Astrocyte (in vitro differentiated cells and primary cell): Measurements from ENCODE around the gene DYNLL1. TPM values are rescaled to one million over a fixed set of nuclear protein-coding genes. Genes with fewer than 3 reads are reported as not detected.
A peak's percentile ranks its signal among the peaks of the same experiment; 100 is the strongest.

Source experiments
- DNase-seq: peaks from one replicate; pipeline ENCODE4 v3.0.0-alpha.2; 2010; ENCODE audit warnings: low read depth
- FAIRE-seq: peaks from 2 replicates; lab custom pipeline; 2011; peaks lifted over from hg19 to GRCh38; lab: Jason Lieb, UNC
- H2AFZ ChIP-seq: 2 replicates; pipeline ENCODE4 v1.6.0; 2012; ENCODE audit warnings: low read depth, low read length, inconsistent platforms
- H3K27ac ChIP-seq: 2 replicates; pipeline ENCODE4 v1.5.1; 2011; ENCODE audit warnings: low read depth, low read length, inconsistent platforms
- H3K27me3 ChIP-seq: 2 replicates; pipeline ENCODE4 v1.6.0; 2011; ENCODE audit warnings: low read length, inconsistent platforms; ENCODE audit not compliant: insufficient read depth
- H3K36me3 ChIP-seq: 2 replicates; pipeline ENCODE4 v1.5.1; 2011; ENCODE audit warnings: low read length, inconsistent platforms; ENCODE audit not compliant: insufficient read depth
- H3K4me1 ChIP-seq: 2 replicates; pipeline ENCODE4 v1.5.1; 2011; ENCODE audit warnings: low read length, inconsistent platforms; ENCODE audit not compliant: insufficient read depth
- H3K4me2 ChIP-seq: 2 replicates; pipeline ENCODE4 v1.6.0; 2012; ENCODE audit warnings: low read length, inconsistent platforms
- H3K4me3 ChIP-seq: 2 replicates; pipeline ENCODE4 v1.5.1; 2011; ENCODE audit warnings: low read depth, mild to moderate bottlenecking, low read length, inconsistent platforms; ENCODE audit not compliant: insufficient read depth
- H3K79me2 ChIP-seq: 2 replicates; pipeline ENCODE4 v1.6.0; 2012; ENCODE audit warnings: mild to moderate bottlenecking, low read length, inconsistent platforms; ENCODE audit not compliant: insufficient read depth
- H3K9ac ChIP-seq: 2 replicates; pipeline ENCODE4 v1.6.0; 2012; ENCODE audit warnings: mild to moderate bottlenecking, low read length, inconsistent platforms
- H3K9me3 ChIP-seq: 2 replicates; pipeline ENCODE4 v1.5.1; 2012; ENCODE audit warnings: low read depth, mild to moderate bottlenecking, low read length, inconsistent platforms; ENCODE audit not compliant: insufficient read depth
- H4K20me1 ChIP-seq: 2 replicates; pipeline ENCODE4 v1.6.0; 2012; ENCODE audit warnings: low read length, inconsistent platforms; ENCODE audit not compliant: insufficient read depth
- H3K27ac Mint-ChIP-seq: one replicate; pipeline ENCODE4 v1.8.0; 2021; ENCODE audit warnings: mild to moderate bottlenecking, mixed read lengths; ENCODE audit not compliant: unreplicated experiment
- H3K27me3 Mint-ChIP-seq: one replicate; pipeline ENCODE4 v1.8.0; 2021; ENCODE audit warnings: low read depth, mixed read lengths; ENCODE audit not compliant: unreplicated experiment
- H3K36me3 Mint-ChIP-seq: one replicate; pipeline ENCODE4 v1.8.0; 2021; ENCODE audit warnings: low read depth, mixed read lengths; ENCODE audit not compliant: unreplicated experiment
- H3K4me1 Mint-ChIP-seq: one replicate; pipeline ENCODE4 v1.8.0; 2021; ENCODE audit warnings: low read depth, mixed read lengths; ENCODE audit not compliant: unreplicated experiment
- H3K4me3 Mint-ChIP-seq: one replicate; pipeline ENCODE4 v1.8.0; 2021; ENCODE audit warnings: mild to moderate bottlenecking, moderate library complexity, mixed read lengths; ENCODE audit not compliant: unreplicated experiment
- H3K9me3 Mint-ChIP-seq: one replicate; pipeline ENCODE4 v1.8.0; 2021; ENCODE audit warnings: mild to moderate bottlenecking, mixed read lengths; ENCODE audit not compliant: unreplicated experiment
- CTCF ChIP-seq: IDR thresholded peaks from 2 replicates; pipeline ENCODE4 v1.5.1; 2011; ENCODE audit warnings: low read depth, mild to moderate bottlenecking, inconsistent platforms, low read length, moderate library complexity; ENCODE audit not compliant: insufficient read depth
- EZH2 ChIP-seq: IDR thresholded peaks from 2 replicates; pipeline ENCODE4 v1.6.1; 2012; ENCODE audit warnings: mild to moderate bottlenecking, low read length, inconsistent platforms; ENCODE audit not compliant: insufficient read depth
- total RNA-seq: library from RNA; stranded (reverse); gene quantifications from 2 replicates; pipeline ENCODE4 v1.2.1, GENCODE V29; 2021

Gene DYNLL1
- total RNA-seq, 1 donor from 2014 or later: 500 TPM

- Mint-ChIP-seq H3K27ac (peak overlapping the region; percentile 1), H3K4me1 (peaks cover 22% of the 10 kb centered on the region), H3K36me3 (peaks cover 9% of the 10 kb centered on the region), H3K27me3 (no peaks in the 10 kb centered on the region), H3K9me3 (no peaks in the 10 kb centered on the region), H3K4me3 (peak overlapping the region; percentile 62)
- no peak overlapping the region for H3K4me3 ChIP-seq
- H4K20me1 ChIP-seq: peaks cover 69% of the 10 kb centered on the region
- H3K9me3 ChIP-seq: no peaks in the 10 kb centered on the region
- no peak overlapping the region for H3K9ac ChIP-seq
- DNase-seq (no peak), FAIRE-seq (no peak)
- peak overlapping the region; percentile 16 for H3K4me2 ChIP-seq
- H3K36me3 ChIP-seq: peaks cover 42% of the 10 kb centered on the region
- no peaks in the 10 kb centered on the region for H3K27me3 ChIP-seq
- H3K79me2 ChIP-seq: peaks cover 79% of the 10 kb centered on the region
- TF ChIP-seq CTCF (peak; percentile 43), EZH2 (no peak)
- peaks cover 9% of the 10 kb centered on the region for H3K4me1 ChIP-seq
- no peak overlapping the region for H2AFZ ChIP-seq
- no peak overlapping the region for H3K27ac ChIP-seq
Measured at GRCh38 chr12:120466560-120467315, 29.2 kb upstream of the DYNLL1 start.

- DNase-seq (no peak), FAIRE-seq (no peak)
- no peaks in the 10 kb centered on the region for H3K27me3 ChIP-seq
- H3K4me3 Mint-ChIP-seq: peak overlapping the region; percentile 96
- H3K4me3 ChIP-seq: no peak overlapping the region
- peaks cover 9% of the 10 kb centered on the region for H3K36me3 Mint-ChIP-seq
- no peak overlapping the region for H3K27ac ChIP-seq
- no peaks in the 10 kb centered on the region for H3K9me3 ChIP-seq
- peaks cover 9% of the 10 kb centered on the region for H3K4me1 ChIP-seq
- peak overlapping the region; percentile 86 for H3K4me2 ChIP-seq
- H3K36me3 ChIP-seq: peaks cover 35% of the 10 kb centered on the region
- peaks cover 25% of the 10 kb centered on the region for H3K4me1 Mint-ChIP-seq
- no peak overlapping the region for H2AFZ ChIP-seq
- no peak for TF ChIP-seq EZH2
- no peak for TF ChIP-seq CTCF
- no peaks in the 10 kb centered on the region for H3K9me3 Mint-ChIP-seq
- peaks cover 82% of the 10 kb centered on the region for H3K79me2 ChIP-seq
- no peak overlapping the region for H3K27ac Mint-ChIP-seq
- peaks cover 65% of the 10 kb centered on the region for H4K20me1 ChIP-seq
- no peak overlapping the region for H3K9ac ChIP-seq
- no peaks in the 10 kb centered on the region for H3K27me3 Mint-ChIP-seq
Measured at GRCh38 chr12:120467439-120467838, 28.5 kb upstream of the DYNLL1 start.

DNA sequence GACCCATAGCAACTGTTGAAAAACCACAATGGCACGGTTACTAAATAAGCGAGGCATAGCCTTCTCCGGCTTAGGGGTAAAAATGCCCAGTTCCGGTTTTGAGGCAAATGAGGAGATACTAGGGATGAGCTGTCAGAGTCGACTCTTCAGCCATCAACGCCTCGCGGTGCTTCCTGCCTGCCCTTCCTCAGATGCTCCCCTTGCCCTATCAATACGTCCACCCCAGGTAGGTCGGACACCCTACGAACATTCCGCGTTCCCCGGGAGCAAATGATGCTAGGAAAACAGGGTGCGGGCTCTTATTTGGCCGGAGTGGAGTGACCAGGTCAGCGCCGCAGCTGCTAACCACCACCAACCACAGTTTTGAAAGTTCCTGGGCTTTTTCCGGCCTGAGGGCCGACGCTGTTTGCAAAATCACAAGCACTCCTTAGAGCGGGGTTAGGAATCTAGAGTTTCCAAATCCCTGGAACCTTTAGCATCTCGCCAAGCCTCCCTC is 27.5 kb upstream of the DYNLL1 start:
- no peak for TF ChIP-seq CTCF
- no peaks in the 10 kb centered on the region for H3K9me3 ChIP-seq
- no peaks in the 10 kb centered on the region for H3K27me3 ChIP-seq
- peaks cover 9% of the 10 kb centered on the region for H3K36me3 Mint-ChIP-seq
- H3K9me3 Mint-ChIP-seq: no peaks in the 10 kb centered on the region
- no peak overlapping the region for H2AFZ ChIP-seq
- H3K27me3 Mint-ChIP-seq: no peaks in the 10 kb centered on the region
- peaks cover 66% of the 10 kb centered on the region for H4K20me1 ChIP-seq
- peaks cover 26% of the 10 kb centered on the region for H3K36me3 ChIP-seq
- H3K79me2 ChIP-seq: peaks cover 84% of the 10 kb centered on the region
- H3K9ac ChIP-seq: peak overlapping the region; percentile 90
- H3K4me1 Mint-ChIP-seq: peaks cover 27% of the 10 kb centered on the region
- peak overlapping the region; percentile 86 for H3K4me2 ChIP-seq
- peaks cover 9% of the 10 kb centered on the region for H3K4me1 ChIP-seq
- FAIRE-seq (no peak), DNase-seq (peak; percentile 51)
- peak overlapping the region; percentile 94 for H3K27ac Mint-ChIP-seq
- peak overlapping the region; percentile 83 for H3K27ac ChIP-seq
- peak overlapping the region; percentile 96 for H3K4me3 Mint-ChIP-seq
- peak overlapping the region; percentile 81 for H3K4me3 ChIP-seq
